Activated gamma-delta T cell treated with anti-CD3 and anti-CD28 coated beads, Interleukin-2, amount 50 U/mL, for 16 hours (primary cell): ENCODE results near the gene XKR7.
"Not testable (repeated sequence)": the region's sequence is repeated elsewhere in the genome, so short reads cannot be mapped to it uniquely, and the experiment has no call there.

ENCODE experiments used
- DNase-seq: peaks from one replicate; pipeline ENCODE4 v3.0.0-alpha.2; 2020; ENCODE audit warnings: low read depth

The XKR7 gene, protein sequence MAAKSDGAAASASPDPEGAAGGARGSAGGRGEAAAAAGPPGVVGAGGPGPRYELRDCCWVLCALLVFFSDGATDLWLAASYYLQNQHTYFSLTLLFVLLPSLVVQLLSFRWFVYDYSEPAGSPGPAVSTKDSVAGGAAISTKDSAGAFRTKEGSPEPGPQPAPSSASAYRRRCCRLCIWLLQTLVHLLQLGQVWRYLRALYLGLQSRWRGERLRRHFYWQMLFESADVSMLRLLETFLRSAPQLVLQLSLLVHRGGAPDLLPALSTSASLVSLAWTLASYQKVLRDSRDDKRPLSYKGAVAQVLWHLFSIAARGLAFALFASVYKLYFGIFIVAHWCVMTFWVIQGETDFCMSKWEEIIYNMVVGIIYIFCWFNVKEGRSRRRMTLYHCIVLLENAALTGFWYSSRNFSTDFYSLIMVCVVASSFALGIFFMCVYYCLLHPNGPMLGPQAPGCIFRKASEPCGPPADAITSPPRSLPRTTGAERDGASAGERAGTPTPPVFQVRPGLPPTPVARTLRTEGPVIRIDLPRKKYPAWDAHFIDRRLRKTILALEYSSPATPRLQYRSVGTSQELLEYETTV

DNA sequence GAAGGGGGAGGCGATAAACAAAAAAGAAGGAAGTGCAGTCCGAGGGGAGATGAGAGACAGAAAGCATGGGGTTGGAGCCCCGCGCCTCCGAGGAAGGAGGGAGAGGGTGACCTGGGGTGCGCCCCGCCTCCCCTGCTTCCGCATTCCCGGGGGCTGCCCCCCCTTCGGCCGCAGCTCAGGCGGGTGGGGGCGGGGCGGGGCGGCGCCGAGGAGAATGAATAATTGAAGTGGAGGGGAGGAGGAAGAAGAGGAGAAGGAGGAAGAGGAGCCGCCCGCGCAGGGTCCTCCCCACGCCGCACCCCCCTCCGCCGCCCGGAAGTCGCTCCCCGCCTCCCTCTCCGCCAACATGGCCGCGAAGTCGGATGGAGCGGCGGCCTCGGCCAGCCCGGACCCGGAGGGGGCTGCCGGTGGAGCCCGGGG lies at the start of gene XKR7:
XKR7 (plus strand) TSS at position 322 of the 420 bp plus-strand sequence; CDS start at position 347, 25 bp downstream.
- DNase-seq = no peak

DNA sequence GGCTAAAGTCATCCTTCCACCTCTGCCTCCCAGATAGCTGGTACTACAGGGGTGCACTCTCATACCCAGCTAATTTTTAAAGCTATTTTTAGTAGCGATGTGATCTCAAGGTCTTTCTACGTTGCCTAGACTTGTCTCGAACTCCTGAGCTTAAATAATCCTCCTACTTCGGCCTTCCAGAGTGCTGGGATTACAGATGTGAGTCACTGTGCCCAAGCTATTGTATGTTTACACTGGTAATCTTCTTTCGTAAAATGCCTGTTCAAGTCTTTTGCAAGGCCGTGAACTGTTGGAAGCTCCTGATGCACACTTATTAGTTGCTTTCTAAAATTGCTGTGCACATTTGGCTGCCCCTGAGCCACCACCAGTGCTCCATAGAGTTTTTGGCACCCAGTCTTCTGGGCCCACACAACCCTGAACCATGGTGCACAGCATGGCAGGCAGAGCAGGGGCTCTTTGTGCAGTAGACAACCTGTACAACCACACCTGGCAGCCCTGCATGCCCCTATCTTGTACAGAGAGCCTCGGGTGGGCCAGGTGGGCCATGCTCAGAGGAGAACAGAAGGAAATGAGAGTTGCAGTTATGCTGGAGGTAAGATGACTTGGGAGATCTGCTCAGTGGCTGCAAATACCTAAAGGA lies 49.4 kb upstream of the XKR7 start:
- no peak for DNase-seq

DNA sequence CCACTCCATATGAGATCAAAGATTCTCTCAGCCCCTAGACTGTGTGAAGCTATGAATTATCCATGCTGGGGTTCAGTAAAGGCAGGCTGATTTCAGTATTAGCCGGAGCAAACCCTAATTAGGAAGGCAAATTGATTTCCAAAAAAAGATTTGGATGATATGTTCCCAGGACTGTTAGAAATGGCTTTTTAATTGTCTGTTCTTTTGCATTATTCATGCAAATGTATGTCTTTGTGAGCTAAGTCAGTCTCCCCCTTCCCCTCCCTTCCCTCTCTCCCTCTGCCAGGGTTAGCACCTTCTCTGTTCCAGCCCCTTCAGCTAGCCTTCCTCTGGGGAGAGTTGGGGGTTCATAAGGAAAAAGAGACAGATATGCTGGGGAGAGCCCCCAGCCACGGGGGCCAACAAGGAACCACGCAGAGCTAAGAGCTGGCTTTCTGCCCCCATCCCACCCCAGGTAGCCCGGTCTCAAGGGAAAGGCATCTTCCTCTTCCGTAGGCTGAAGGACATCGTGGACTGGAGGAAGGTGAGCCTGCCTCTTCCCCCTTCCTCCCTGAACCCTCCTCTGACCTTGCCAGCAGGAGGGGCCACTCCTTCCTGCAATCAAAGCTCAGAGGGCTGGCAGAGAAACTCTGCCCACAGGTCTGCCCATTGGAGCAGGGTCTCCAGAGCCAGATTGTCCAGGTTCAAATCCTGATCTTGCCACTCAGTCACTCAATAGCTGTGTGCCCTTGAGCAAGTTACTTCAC lies 48.4 kb upstream of the XKR7 start:
- no peak for DNase-seq

DNA sequence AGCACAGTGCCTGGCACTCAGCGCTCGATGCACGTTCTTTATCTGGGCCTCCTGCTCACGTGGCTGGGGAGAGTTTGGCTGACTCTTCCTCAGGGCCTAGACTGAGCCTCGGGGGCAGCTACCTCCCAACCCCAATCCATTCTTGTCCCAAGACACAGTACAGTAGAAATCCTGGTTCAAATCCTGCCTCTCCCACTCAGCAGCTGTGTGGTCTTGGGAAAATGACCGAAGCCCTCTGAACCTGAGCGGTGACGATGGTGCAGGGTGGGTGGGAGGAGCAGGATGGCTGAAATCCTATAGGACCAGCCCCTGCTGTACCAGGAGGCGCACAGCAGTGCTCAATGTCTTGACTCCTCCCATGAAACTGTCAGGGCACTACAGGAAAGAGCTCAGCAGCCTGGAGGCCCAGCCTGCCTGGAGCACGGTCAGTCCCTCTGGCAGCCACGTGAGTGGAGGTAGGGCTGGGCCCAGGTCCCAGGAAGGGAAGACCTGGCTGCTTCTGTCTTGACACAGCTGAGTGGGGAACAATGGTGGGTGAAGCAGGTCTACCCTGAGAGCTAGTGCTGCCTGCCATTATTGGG lies 47.6 kb upstream of the XKR7 start:
- DNase-seq = no peak

DNA sequence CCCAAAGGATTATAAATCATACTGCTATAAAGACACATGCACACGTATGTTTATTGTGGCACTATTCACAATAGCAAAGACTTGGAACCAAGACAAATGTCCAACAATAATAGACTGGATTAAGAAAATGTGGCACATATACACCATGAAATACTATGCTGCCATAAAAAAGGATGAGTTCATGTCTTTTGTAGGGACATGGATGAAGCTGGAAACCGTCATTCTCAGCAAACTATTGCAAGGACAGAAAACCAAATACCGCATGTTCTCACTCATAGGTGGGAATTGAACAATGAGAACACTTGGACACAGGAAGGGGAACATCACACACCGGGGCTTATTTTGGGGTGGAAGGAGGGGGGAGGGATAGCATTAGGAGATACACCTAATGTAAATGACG lies 46.5 kb upstream of the XKR7 start:
- not testable (repeated sequence) for DNase-seq

DNA sequence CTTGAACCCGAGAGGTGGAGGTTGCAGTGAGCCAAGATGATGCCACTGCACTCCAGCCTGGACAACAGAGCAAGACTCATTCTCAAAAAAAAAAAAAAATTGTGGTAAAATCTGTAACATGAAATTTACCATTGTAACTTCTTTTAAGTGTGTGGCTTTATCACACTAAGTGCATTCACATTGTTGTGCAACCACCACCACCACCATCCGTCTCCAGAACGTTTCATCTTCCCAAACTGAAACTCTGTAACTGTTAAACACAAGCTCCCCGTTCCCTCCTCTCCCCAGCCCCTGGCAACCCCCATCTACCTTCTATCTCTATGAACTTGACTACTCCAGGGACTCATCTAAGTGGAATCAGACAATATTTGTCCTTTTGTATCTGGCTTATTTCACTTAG lies 45.8 kb upstream of the XKR7 start:
- no peak for DNase-seq

DNA sequence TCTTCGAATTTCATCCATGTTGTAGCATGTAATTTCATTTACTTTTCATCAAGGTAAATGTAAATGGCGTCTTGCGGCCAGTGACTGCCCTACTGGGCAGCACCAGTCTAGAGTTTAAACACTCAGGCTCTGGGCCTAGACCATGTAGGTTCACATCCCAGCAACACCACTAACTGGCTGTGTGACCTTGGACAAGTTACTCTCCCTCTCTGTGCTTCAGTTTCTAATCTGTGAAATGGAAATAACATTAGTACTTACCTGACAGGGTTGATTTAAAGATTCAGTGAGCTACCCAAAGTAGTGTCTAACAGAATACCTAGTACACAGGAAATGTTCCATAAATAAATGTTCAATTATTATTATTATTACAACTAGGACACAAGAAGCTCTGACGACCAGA lies 45.4 kb upstream of the XKR7 start:
- no peak for DNase-seq

DNA sequence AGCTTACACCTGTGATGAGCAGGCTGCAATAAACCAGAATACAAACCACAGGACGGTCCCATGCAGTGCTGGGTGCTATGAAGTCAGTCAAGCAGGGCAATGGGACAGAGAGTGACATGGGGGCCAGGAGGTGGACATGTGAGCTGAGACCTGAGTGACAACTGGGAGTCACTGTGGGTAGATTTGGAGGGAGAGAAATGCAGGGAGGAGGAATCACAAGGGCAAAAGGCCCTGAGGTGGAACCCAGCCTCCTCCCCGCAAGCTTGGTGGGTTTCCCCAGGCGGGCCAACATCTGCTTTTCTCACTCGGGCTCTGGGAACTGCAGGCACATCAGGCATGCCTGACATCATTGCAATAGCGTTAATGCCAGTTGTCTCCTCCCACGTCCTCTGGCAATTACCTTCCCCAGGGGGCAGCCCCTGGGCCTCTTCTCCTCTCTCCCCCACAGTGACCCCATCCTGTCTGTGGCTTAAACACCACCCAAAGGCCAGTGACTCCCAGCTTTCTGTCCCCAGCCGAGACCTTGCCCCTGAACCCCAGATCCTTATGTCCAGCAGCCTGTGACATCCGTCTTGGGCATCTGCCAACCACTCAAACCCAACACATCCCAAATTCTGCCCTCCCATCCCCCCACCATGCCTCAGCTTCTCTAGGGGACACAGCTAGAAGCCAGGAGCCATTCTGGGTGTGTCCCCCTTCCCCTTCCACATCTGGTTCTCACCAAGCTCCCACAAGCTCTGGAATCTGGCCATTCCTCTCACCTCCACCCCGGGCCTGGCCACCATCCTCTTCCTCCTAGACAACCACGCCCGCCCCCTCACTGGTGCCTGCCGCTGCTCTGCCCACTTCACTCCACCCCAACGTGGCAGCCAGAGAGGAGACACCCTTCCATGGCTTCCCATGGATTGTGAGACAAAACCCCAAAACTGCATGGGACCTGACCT lies 44.3 kb upstream of the XKR7 start:
- DNase-seq = no peak

DNA sequence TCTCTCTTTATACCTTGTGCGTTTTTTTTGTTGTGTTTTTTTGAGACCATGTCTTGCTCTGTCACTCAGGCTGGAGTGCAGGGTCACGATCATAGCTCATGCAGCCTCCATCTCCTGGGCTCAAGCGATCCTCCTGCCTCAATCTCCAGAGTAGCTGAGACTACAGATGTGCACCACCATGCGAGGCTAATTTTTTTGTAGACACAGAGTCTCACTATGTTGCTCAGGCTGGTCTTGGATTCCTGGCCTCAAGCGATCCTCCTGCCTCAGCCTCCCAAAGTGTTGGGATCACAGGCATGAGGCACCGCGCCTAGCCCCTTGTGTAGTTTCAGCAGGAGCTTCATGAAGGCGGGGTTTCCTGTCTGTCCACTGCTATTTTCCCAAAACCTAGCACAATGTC lies 43.4 kb upstream of the XKR7 start:
- no peak for DNase-seq

DNA sequence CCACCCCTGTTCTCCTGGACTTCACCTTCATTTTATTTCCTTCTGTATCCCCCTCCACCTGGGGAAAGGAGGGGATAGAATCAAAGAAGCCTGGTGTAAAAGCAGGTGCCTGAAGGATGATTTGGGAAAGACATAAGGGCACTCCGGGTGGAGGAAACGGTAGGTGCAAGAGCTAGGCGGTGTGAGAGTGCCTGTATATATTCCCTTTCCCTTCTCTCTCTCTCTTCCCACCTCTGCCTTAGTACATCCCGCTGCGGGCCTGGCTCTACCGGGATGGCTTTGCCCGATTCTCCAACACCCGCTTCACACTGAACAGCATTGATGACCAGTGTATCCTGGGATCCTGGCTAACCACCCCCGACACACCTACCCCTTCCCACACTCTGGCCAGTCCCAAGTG lies 42.3 kb upstream of the XKR7 start:
- no peak for DNase-seq

DNA sequence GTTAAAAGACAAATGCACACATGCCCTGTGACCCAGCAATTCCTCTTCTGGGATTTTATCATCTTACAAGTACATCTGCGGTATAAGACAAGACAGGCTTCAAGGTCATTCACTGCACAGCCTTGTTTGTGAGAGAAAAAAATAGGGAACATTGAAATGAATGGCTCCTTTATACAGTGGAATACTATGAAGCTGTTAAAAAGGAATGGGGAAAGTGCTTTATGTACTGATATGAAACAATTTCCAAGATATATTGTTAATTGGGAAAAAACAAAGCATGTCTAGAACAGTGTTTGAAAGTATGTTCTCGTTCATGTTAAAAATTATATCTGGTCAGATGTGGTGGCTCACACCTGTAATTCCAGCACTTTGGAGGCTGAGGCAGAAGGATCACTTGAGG lies 41.5 kb upstream of the XKR7 start:
- DNase-seq = no peak

DNA sequence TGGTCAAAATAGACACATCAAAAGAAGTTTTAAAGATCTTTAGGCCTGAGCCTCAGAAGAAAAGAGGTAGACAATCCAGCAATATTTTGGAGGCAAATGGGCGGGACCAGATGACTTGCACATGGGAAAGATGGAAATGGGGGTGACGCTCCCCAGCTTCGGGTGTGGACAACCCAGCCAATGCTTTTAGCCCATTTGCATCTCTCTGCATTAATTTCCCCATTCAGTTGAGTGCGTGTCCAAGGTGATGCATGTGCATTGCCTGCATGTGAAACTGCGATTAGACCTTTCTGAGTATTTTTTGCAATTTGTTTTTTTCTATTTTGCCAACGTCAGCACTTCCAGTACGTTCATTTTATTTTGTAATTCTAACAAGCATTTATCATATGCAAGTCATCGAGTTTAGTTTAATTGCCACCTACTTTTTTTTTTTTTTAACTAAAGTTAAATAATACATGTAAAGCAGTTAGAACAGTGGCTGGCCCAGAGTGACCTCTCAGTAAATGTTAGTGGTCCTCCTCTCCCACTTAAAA lies 40.3 kb upstream of the XKR7 start:
- no peak for DNase-seq

DNA sequence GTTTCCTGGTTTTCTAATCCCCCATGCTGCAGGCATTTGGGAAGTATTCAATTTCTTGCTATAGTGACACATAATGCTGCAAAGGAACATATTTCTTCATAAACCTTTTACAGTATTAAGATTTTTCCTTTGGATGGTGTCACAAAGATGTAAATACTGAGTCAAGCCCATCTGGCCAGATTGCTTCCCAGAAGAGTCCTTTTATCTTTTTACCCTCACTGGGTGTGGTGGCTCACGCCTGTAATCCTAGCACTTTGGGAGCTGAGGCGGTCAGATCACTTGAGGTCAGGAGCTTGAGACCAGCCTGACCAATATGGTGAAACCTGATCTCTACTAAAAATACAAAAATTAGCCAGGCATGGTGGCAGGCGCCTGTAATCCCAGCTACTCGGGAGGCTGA lies 38.3 kb upstream of the XKR7 start:
- not testable (repeated sequence) for DNase-seq

DNA sequence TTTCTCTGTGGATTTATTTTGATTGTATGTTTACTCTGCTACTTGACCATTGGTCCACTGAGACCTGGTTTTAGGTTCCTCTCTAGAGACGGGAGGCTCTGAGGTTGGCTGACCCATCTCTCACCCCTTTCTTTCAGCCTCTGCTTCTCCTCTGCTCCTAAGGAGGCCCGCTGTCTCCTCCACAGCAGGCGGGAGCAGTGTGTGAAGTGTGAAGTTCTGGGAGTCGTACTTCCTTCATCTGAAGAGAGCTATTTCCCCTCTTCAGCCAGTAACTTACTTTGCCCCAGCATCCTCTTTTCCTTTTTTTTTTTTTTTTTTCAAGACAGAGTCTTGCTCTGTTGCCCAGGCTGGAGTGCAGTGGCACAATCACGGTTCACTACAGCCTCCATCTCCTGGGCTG lies 37.2 kb upstream of the XKR7 start:
- DNase-seq = no peak

DNA sequence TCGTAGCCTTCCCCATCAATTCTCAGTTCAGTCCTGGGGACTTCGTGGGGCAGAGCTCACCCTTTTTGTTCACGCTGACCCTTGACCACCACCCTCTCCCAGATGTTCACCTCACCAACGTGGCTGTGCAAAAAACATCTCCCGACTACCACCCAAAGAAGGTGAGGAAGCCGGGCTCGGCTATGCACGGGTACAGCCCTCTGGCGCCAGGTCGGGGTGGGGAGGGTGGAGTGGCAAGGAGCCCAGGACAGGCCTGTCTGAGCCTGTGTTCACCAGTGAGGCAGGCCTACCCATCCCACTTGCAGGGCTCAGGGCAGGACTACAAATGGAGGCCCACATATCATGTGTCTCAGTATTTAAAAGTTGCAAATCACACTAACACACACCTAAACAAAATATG lies 34.3 kb upstream of the XKR7 start:
- no peak for DNase-seq

DNA sequence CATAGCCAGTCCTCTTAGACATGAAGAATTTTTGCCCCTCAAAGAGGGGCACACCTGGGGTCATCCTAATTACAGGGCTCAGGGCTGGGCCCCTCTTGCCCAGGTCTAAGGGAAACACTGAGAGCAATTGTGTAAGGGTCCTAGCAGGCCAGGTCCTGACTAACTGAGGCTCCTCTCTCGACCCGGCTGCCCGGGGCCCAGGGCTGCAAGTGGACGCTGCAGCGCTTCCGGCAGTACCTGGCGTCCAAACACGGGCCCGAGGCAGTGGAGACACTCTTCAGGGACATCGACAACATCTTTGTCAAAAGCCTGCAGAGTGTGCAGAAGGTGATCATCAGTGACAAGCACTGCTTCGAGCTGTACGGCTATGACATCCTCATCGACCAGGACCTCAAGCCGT lies 33.5 kb upstream of the XKR7 start:
- no peak for DNase-seq

DNA sequence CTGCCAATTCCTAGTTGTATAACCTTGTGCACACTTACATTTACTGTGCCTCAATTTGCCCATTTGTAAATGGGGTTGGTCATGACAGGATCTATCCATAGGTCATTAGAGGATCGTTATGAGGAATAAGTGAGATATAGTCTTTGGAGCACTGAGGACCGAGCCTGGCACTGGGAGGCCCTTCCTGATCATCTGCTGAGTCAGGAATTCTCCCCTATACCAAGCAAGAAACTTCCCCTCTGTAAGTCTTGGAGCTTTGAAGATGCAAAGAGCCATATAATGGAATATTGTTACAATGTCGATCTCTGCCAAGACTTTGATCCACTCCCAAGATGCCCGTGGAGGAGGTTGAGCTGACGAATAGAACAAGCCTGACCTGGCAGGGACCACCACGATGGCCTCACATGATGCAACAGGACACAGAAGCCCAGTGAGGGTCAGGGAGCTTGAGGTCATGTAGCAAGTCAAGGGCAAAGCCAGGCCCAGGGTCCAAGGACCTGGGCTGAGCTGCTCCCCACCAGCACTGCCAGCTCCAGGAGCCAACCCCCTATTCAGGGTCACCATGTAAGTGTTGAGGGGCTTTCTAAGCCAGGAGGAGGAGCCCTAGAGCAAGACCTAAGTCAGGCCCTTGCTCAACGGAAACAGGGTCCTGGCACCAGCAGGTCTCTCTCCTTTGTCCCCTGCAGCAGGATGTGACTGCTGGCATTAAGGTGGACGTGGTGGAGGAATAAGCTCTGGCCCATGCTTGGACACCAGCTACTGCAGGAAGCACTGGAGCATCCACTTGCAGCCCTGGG lies 32.8 kb upstream of the XKR7 start:
- no peak for DNase-seq

DNA sequence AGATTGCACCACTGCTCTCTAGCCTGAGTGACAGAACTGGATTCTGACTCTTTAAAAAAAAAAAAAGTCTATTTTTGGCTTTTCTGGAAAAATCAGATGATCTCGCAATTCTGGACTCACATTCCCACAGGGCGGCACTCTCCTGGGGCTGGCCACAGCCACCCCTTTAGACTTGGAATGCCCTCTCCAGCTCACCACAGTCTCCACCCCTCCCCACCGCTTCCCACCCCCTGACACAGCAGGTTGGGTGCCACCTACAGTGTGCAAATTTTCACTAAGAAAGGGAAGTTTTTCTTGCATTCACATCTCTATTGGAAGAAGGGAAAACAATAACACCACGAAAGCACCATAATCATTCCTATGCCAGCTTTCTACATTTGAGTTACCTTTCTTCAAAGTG lies 31.5 kb upstream of the XKR7 start:
- no peak for DNase-seq

DNA sequence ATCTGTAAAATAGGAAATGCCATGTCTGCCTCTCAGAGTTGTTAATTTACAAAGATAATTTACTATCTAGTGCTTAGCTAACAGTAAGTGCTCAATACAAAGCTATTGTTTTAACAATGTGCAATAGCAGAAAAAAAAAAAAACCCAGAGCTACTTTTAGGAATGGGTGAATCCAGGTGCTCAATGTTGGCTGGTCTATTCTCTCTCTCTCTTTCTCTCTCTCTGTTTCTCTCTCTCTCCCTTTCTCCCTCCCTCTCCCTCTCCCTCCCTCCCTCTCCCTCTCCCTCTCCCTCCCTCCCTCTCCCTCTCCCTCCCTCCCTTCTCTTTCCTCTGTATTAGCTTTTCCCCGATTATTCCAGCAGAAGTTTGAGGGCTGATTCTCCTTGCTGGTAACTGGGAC lies 30.1 kb upstream of the XKR7 start:
- no peak for DNase-seq

DNA sequence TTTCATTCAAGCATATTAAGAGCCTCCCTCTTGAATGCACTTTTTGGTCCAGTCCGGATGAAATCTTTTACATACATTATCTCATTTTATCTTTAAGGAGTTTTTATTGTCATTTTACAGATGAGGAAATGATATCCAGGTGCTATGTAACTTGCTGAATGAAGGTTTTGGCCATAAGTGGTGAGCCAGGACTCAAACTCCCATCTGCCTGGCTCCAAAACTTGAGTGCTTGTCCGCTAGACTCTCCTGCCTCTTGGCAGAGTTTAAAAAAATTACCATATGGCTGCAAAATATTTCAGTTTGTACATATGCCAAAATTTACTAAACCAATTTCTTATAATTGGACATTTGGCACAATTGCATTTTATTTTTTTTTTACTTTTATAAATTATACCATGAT lies 28.3 kb upstream of the XKR7 start:
- DNase-seq = no peak
